BJ (cell line): ENCODE data around the gene ZBTB47. TPM values are rescaled to one million over a fixed set of nuclear protein-coding genes. Genes with fewer than 3 reads are reported as not detected.

ENCODE experiments used
- CTCF ChIA-PET: fragments of 350-600 bp; formaldehyde crosslinking; extraction: SDS; loops from one replicate; lab custom pipeline; 2021; ENCODE audit warnings: antibody characterized with exemption, inconsistent platforms; lab: Yijun Ruan, JAX
- POLR2A ChIA-PET: fragments of 300-600 bp; sonication (Branson Sonifier 250); formaldehyde crosslinking; extraction: SDS; loops from one replicate; lab custom pipeline; 2021; ENCODE audit warnings: antibody characterized with exemption; lab: Charles Lee
- DNase-seq: peaks from one replicate; pipeline ENCODE4 v3.0.0-alpha.2; 2011; ENCODE audit warnings: low read depth
- H3K27me3 ChIP-seq: 2 replicates; pipeline ENCODE4 v1.6.0; 2011; ENCODE audit warnings: low read length; ENCODE audit not compliant: control insufficient read depth, insufficient read depth
- H3K36me3 ChIP-seq: 2 replicates; pipeline ENCODE4 v1.5.1; 2011; ENCODE audit warnings: low read length; ENCODE audit not compliant: control insufficient read depth, insufficient read depth
- H3K4me3 ChIP-seq: 2 replicates; pipeline ENCODE4 v1.5.1; 2011; ENCODE audit warnings: low read depth, mild to moderate bottlenecking, control low read depth, low read length
- CTCF ChIP-seq: IDR thresholded peaks from 2 replicates; pipeline ENCODE4 v1.5.1; 2011; ENCODE audit warnings: low read depth, mild to moderate bottlenecking, control low read depth, inconsistent platforms, low read length, moderate library complexity; ENCODE audit not compliant: insufficient read depth
- polyA plus RNA-seq: library from polyadenylated mRNA; depleted of rRNA; stranded (reverse); fragments of >200 nt; gene quantifications from 2 replicates; pipeline ENCODE4 v1.2.3, GENCODE V29; 2011

ZBTB47 gene
- polyA plus RNA-seq, 1 experiment, result 30.1 TPM

DNA sequence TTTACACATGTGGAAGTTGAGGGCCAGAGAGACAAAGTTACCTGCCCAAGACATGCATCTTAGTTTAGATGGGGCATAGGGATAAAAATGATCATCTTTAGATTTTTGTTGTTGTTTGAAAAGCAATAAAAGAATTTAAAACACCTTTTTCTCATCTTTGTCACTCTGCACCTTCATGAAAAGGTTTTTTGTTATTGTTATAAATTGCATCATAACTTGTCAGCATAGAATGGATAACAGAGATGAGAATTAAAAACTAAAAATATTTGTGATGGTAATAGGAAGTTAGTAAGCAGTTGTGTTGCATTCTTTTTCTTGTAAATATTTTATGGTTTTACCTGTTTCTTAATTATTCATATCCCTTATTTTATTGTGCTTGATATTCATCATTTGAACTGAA is 13.4 kb upstream of the ZBTB47 start:
- POLR2A ChIA-PET, result no interaction called here

DNA sequence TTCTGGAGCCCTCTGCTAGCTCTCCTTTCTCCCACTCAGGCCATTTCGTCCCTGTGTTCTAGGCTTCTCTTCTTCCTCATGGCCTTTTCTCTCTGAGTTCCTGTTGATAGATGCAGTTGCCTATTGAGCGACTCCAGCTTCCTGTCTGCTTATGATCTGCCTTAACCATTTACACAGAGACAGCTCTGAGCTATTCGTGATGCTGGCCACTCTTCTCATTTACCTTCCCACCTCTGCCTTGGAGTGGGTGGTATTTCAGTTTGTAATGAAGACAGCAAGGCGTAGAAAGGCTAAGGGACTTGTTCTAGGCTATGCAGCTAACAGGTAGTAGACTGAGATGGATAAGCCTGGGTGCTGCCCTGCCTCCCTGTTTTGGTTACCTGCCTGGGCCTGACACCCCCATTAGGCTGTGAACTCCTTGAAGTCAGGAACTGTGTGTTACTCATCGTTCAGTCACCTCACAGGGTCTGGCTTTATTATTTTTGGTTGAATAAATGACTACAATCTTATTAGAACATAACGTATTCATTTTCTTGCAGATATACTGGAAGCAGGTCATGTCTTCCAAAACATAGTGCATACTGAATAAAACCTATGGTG is 12.6 kb upstream of the ZBTB47 start:
- CTCF ChIA-PET, result interaction anchor here (1.0 kb wide), 1 partner anchor 12 kb away, joined by 4 read pairs; the partner anchor contains the start of gene ZBTB47
- no peak for DNase-seq
- no peak for TF ChIP-seq CTCF
- Histone ChIP-seq H3K4me3 (no peak overlapping the region), H3K36me3 (peaks cover 27% of the 10 kb centered on the region), H3K27me3 (no peaks in the 10 kb centered on the region)
- POLR2A ChIA-PET, result no interaction called here

More for the DNA sequence above, 13.4 kb upstream of the ZBTB47 start:
- TF ChIP-seq CTCF, result no peak
- Histone ChIP-seq H3K36me3 (peaks cover 25% of the 10 kb centered on the region), H3K27me3 (no peaks in the 10 kb centered on the region), H3K4me3 (no peak overlapping the region)
- CTCF ChIA-PET, result interaction anchor here (0.7 kb wide), 1 partner anchor 8 kb away, joined by 3 read pairs; no protein-coding TSS in a partner anchor
- DNase-seq, result no peak

GRCh38 chr3:42647821-42648459 is 5.6 kb upstream of the ZBTB47 start:
- Histone ChIP-seq H3K27me3 (no peaks in the 10 kb centered on the region), H3K36me3 (peaks cover 16% of the 10 kb centered on the region), H3K4me3 (no peak overlapping the region)
- no peak for DNase-seq
- no peak for TF ChIP-seq CTCF
- POLR2A ChIA-PET, result no interaction called here
- CTCF ChIA-PET, result interaction anchor here (0.8 to 1.9 kb wide), 5 partner anchors 8 to 109 kb away, joined by 3 to 8 read pairs (median 3); no protein-coding TSS in a partner anchor

- H3K27me3 ChIP-seq, result no peaks in the 10 kb centered on the region
- no peak for DNase-seq
- H3K4me3 ChIP-seq, result no peak overlapping the region
- ChIA-PET CTCF (interaction anchor here (0.6 to 1.9 kb wide), 5 partner anchors 9 to 96 kb away, joined by 3 to 8 read pairs (median 3); no protein-coding TSS in a partner anchor), POLR2A (no interaction called here)
- H3K36me3 ChIP-seq, result peaks cover 15% of the 10 kb centered on the region
- no peak for TF ChIP-seq CTCF
Measured at GRCh38 chr3:42649006-42649405, 4.5 kb upstream of the ZBTB47 start.

DNA sequence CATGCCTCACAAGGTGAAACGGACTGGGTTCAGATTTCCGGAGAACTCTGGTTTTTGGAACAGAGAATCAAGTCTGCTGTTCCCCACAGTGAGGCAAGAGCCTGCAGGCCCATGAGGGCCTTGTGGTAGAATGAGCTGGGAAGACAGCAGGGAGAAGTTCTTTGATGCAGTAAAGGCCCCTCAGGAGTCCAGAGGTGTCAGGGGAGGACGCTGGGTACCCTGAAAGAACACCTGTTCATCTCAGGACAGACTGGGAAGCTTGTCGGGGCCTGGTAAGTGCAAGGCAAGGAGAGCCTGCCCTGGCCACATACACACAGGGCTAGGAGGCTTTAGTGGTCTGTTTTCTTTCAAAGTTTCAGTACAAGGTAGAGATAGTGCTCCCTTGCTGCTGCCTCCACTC is 3.7 kb upstream of the ZBTB47 start:
- Histone ChIP-seq H3K27me3 (no peaks in the 10 kb centered on the region), H3K36me3 (peaks cover 11% of the 10 kb centered on the region), H3K4me3 (no peak overlapping the region)
- TF ChIP-seq CTCF, result no peak
- ChIA-PET CTCF (interaction anchor here (0.6 to 1.0 kb wide), 2 partner anchors 41 to 94 kb away, joined by 3 to 4 read pairs; no protein-coding TSS in a partner anchor), POLR2A (no interaction called here)
- no peak for DNase-seq
